ENCODE measurements around the gene TACR1. TPM values are rescaled to one million over a fixed set of nuclear protein-coding genes. Genes with fewer than 3 reads are reported as not detected.

TACR1 gene
- polyA plus RNA-seq, 1 of the 3 experiments (the other 2 are of a cell fraction), result under 0.01 TPM

DNA sequence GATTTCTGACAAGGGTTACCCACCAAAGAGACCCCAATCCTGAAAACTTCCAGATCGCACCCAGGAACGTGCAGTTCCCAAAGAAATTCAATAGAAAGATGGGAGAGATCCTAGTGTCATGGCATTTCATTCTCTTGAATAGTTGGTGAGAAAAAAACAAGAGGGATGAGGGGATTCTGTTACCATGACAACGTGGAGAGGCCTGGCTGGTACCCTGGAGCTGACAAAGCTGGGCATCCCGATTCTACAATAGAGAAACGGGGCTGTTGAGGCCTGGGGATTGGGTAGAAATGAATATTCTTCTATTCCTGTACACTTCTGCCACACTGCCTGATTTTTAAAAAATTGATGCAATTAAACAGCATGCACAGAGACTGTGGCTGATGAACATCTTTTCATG is 199.9 kb downstream of the TACR1 start:
- Histone ChIP-seq H3K9me2 (no peaks in the 10 kb centered on the region), H2AFZ (ENCODE audit: low read depth) (no peak overlapping the region), H3K4me1 (ENCODE audit: control insufficient read depth in 1 of 2, insufficient read depth in 2 of 2, low read depth in 1 of 2, low read length in 1 of 2) (no peaks in the 10 kb centered on the region; a peak in 1 of 4 replicates), H3K9me3 (no peaks in the 10 kb centered on the region), H4K20me1 (ENCODE audit: insufficient read depth) (no peaks in the 10 kb centered on the region), H3K27me3 (ENCODE audit: insufficient read depth) (no peaks in the 10 kb centered on the region), H3K4me3 (ENCODE audit: low read depth in 2 of 2, low read length in 1 of 2) (no peak overlapping the region), H3K9ac (no peak overlapping the region), H3K27ac (ENCODE audit: low read depth in 2 of 2, low read length in 1 of 2) (no peak overlapping the region), H3F3A (replicated peaks; ENCODE audit: insufficient read depth) (no peaks in the 10 kb centered on the region), H3K4me2 (no peak overlapping the region), H3K79me2 (ENCODE audit: insufficient read depth) (no peaks in the 10 kb centered on the region), H3K36me3 (replicated peaks in 1 of 2; ENCODE audit: control insufficient read depth in 1 of 2, insufficient read depth in 2 of 2, low read length in 1 of 2) (no peaks in the 10 kb centered on the region)
- no peak for TF ChIP-seq MXI1 (IDR thresholded peaks at IDR 0.05; ENCODE audit: low read depth, low read length)
- TF ChIP-seq RCOR1 (IDR thresholded peaks at IDR 0.05; ENCODE audit: low read length), result no peak
- TF ChIP-seq, protein P1, sequence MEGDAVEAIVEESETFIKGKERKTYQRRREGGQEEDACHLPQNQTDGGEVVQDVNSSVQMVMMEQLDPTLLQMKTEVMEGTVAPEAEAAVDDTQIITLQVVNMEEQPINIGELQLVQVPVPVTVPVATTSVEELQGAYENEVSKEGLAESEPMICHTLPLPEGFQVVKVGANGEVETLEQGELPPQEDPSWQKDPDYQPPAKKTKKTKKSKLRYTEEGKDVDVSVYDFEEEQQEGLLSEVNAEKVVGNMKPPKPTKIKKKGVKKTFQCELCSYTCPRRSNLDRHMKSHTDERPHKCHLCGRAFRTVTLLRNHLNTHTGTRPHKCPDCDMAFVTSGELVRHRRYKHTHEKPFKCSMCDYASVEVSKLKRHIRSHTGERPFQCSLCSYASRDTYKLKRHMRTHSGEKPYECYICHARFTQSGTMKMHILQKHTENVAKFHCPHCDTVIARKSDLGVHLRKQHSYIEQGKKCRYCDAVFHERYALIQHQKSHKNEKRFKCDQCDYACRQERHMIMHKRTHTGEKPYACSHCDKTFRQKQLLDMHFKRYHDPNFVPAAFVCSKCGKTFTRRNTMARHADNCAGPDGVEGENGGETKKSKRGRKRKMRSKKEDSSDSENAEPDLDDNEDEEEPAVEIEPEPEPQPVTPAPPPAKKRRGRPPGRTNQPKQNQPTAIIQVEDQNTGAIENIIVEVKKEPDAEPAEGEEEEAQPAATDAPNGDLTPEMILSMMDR (IDR thresholded peaks at IDR 0.05), result no peak
- TF ChIP-seq RFX5 (IDR thresholded peaks at IDR 0.05; ENCODE audit: low read length), result no peak
- TF ChIP-seq GATA2 (CRISPR knock-in tag; IDR thresholded peaks at IDR 0.05), result no peak
- no peak for TF ChIP-seq NRF1 (IDR thresholded peaks at IDR 0.05; ENCODE audit: low read depth, low read length)
- TF ChIP-seq, protein P2, sequence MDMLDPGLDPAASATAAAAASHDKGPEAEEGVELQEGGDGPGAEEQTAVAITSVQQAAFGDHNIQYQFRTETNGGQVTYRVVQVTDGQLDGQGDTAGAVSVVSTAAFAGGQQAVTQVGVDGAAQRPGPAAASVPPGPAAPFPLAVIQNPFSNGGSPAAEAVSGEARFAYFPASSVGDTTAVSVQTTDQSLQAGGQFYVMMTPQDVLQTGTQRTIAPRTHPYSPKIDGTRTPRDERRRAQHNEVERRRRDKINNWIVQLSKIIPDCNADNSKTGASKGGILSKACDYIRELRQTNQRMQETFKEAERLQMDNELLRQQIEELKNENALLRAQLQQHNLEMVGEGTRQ (IDR thresholded peaks at IDR 0.05; ENCODE audit: borderline replicate concordance, low read depth, low read length), result no peak
- TF ChIP-seq NFIC (IDR thresholded peaks at IDR 0.05; ENCODE audit: borderline replicate concordance), result no peak
- TF ChIP-seq, protein P3, sequence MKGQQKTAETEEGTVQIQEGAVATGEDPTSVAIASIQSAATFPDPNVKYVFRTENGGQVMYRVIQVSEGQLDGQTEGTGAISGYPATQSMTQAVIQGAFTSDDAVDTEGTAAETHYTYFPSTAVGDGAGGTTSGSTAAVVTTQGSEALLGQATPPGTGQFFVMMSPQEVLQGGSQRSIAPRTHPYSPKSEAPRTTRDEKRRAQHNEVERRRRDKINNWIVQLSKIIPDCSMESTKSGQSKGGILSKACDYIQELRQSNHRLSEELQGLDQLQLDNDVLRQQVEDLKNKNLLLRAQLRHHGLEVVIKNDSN (IDR thresholded peaks at IDR 0.05; ENCODE audit: borderline replicate concordance, low read depth), result no peak
- no peak for TF ChIP-seq JUND (IDR thresholded peaks at IDR 0.05)
- TF ChIP-seq, protein P4, sequence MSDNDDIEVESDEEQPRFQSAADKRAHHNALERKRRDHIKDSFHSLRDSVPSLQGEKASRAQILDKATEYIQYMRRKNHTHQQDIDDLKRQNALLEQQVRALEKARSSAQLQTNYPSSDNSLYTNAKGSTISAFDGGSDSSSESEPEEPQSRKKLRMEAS (IDR thresholded peaks at IDR 0.05; ENCODE audit: low read depth), result no peak
- no peak for TF ChIP-seq RXRA (IDR thresholded peaks at IDR 0.05; ENCODE audit: borderline replicate concordance, low read depth)
- no peak for TF ChIP-seq ELF1 (IDR thresholded peaks at IDR 0.05)
- TF ChIP-seq GABPA (IDR thresholded peaks at IDR 0.05; ENCODE audit: low read depth), result no peak
- TF ChIP-seq, protein P5, sequence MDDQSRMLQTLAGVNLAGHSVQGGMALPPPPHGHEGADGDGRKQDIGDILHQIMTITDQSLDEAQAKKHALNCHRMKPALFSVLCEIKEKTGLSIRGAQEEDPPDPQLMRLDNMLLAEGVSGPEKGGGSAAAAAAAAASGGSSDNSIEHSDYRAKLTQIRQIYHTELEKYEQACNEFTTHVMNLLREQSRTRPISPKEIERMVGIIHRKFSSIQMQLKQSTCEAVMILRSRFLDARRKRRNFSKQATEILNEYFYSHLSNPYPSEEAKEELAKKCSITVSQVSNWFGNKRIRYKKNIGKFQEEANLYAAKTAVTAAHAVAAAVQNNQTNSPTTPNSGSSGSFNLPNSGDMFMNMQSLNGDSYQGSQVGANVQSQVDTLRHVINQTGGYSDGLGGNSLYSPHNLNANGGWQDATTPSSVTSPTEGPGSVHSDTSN (IDR thresholded peaks at IDR 0.05), result no peak
- DNase-seq, result no peak
- ChIA-PET CTCF (no interaction called here), POLR2A (no interaction called here)
- WGBS (ENCODE audit: low lambda C conversion rate), result 55% methylated on average over 5 of the region's 5 CpGs

Small RNAs within 50 kb of the gene (small RNA-seq; reads per million reads assigned to genes)
- 0.06 to 8.8 (median 4.9) reads per million in 7 experiments for gene MIR5000

Other genes starting within 250 kb of the TACR1 start
- 34.2 and 42.1 TPM in 2 replicates for gene POLE4, start 240.9 kb downstream of the TACR1 start, polyA plus RNA-seq (2012; rRNA removed)